GM19452 (cell line): ENCODE data around the gene OR10G6.
"Not testable (repeated sequence)": the region's sequence is repeated elsewhere in the genome, so short reads cannot be mapped to it uniquely, and the experiment has no call there.

Experiments
- ATAC-seq: cut with Tn5 transposase; IDR thresholded peaks from one replicate; pipeline ENCODE4 v1.9.1; 2021; ENCODE audit not compliant: unreplicated experiment

Gene OR10G6

GRCh38 chr11:123995119-123995518 is at the start of gene OR10G6:
Gene OR10G6 (minus strand): TSS chr11:123995161. CDS start chr11:123995161, 0 bp downstream.
- ATAC-seq, result no peak

GRCh38 chr11:124043420-124043819 is 48.5 kb upstream of the OR10G6 start:
- no peak for ATAC-seq

- no peak for ATAC-seq
Observed at GRCh38 chr11:124041254-124041653, 46.3 kb upstream of the OR10G6 start, which contains the start of gene OR10G7. Gene OR10G7 (minus strand): TSS chr11:124041325. CDS start chr11:124039001, 2,324 bp downstream.

- no peak for ATAC-seq
Observed at GRCh38 chr11:124039557-124039956, 44.6 kb upstream of the OR10G6 start.

- ATAC-seq, result no peak
Observed at GRCh38 chr11:124036666-124037065, 41.7 kb upstream of the OR10G6 start.

GRCh38 chr11:124026498-124026897 is 31.5 kb upstream of the OR10G6 start, which contains the start of gene OR10G8:
Gene OR10G8 (plus strand): TSS chr11:124026798. CDS start chr11:124029623, 2,825 bp downstream.
- no peak for ATAC-seq

GRCh38 chr11:124015837-124016236 is 20.9 kb upstream of the OR10G6 start:
- ATAC-seq, result not testable (repeated sequence)

- no peak for ATAC-seq
Observed at GRCh38 chr11:124012697-124013096, 17.7 kb upstream of the OR10G6 start, which contains the start of gene OR10G4. Gene OR10G4 (plus strand): TSS chr11:124012997. CDS start chr11:124015575, 2,578 bp downstream.

- no peak for ATAC-seq
Observed at GRCh38 chr11:123979311-123979710, 15.7 kb downstream of the OR10G6 start.

GRCh38 chr11:123977731-123978347 is 17.1 kb downstream of the OR10G6 start, which contains the start of gene OR10S1:
Gene OR10S1 (minus strand): TSS chr11:123977781. CDS start chr11:123977664, 117 bp downstream.
- ATAC-seq, result no peak

- ATAC-seq, result no peak
Observed at GRCh38 chr11:123976770-123977560, 18.0 kb downstream of the OR10G6 start.

GRCh38 chr11:123973816-123974215 is 21.1 kb downstream of the OR10G6 start:
- ATAC-seq, result no peak

- ATAC-seq, result no peak
Observed at GRCh38 chr11:123956752-123957151, 38.2 kb downstream of the OR10G6 start.

GRCh38 chr11:123945132-123945531 is 49.8 kb downstream of the OR10G6 start:
- no peak for ATAC-seq
